Nephron progenitor cell (in vitro differentiated cells): ENCODE results near the gene ACAD10.

Source experiments
- DNase-seq: peaks from one replicate; pipeline ENCODE4 v3.0.0; 2021
- H3K27ac Mint-ChIP-seq: 2 replicates; pipeline ENCODE4 v1.8.0; 2021; ENCODE audit warnings: mild to moderate bottlenecking, moderate library complexity, mixed read lengths
- H3K27me3 Mint-ChIP-seq: 2 replicates; pipeline ENCODE4 v1.8.0; 2021; ENCODE audit warnings: mild to moderate bottlenecking, low read depth, mixed read lengths; ENCODE audit not compliant: poor library complexity
- H3K36me3 Mint-ChIP-seq: 2 replicates; pipeline ENCODE4 v1.8.0; 2021; ENCODE audit warnings: low read depth, mixed read lengths
- H3K4me1 Mint-ChIP-seq: 2 replicates; pipeline ENCODE4 v1.8.0; 2021; ENCODE audit warnings: mixed read lengths
- H3K4me3 Mint-ChIP-seq: 2 replicates; pipeline ENCODE4 v1.8.0; 2021; ENCODE audit warnings: mild to moderate bottlenecking, moderate library complexity, mixed read lengths
- H3K9me3 Mint-ChIP-seq: 2 replicates; pipeline ENCODE4 v1.8.0; 2021; ENCODE audit warnings: mild to moderate bottlenecking, moderate library complexity, mixed read lengths
- TF ChIP-seq, protein P1 (sequence below): fragments of 200-600 bp; sonication (generic); IDR thresholded peaks from 2 replicates; pipeline ENCODE4 v1.5.0; 2021; ENCODE audit warnings: antibody characterized with exemption

Gene ACAD10

DNA sequence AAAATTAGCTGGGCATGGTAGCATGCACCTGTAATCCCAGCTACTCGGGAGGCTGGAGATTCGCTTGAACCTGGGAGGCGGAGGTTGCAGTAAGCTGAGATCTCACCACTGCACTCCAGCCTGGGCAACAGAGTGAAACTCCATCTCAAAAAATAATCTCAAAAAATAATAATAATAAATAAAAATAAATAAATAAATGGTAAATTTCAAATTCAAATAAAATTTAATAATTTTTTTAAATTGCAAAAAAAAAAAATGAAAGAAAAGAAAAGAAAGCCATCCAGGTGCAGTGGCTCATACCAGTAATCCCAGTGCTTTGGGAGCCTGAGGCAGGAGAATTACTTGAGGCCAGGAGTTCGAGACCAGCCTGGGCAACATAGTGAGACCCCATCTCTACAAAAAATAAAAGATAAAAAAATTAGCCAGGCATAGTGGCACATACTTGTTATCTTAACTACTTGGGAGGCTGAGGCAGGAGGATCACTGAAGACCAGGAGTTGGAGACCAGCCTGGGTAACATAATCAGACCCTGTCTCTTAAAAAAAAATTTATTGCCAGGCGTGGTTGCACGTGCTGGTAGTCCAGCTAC lies 117.3 kb downstream of the ACAD10 start:
- H3K27me3 Mint-ChIP-seq = peaks cover 4% of the 10 kb centered on the region
- no peak for DNase-seq
- TF ChIP-seq, protein P1, sequence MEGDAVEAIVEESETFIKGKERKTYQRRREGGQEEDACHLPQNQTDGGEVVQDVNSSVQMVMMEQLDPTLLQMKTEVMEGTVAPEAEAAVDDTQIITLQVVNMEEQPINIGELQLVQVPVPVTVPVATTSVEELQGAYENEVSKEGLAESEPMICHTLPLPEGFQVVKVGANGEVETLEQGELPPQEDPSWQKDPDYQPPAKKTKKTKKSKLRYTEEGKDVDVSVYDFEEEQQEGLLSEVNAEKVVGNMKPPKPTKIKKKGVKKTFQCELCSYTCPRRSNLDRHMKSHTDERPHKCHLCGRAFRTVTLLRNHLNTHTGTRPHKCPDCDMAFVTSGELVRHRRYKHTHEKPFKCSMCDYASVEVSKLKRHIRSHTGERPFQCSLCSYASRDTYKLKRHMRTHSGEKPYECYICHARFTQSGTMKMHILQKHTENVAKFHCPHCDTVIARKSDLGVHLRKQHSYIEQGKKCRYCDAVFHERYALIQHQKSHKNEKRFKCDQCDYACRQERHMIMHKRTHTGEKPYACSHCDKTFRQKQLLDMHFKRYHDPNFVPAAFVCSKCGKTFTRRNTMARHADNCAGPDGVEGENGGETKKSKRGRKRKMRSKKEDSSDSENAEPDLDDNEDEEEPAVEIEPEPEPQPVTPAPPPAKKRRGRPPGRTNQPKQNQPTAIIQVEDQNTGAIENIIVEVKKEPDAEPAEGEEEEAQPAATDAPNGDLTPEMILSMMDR = no peak
- no peaks in the 10 kb centered on the region for H3K9me3 Mint-ChIP-seq
- no peak overlapping the region for H3K4me3 Mint-ChIP-seq
- peaks cover 65% of the 10 kb centered on the region for H3K36me3 Mint-ChIP-seq
- H3K27ac Mint-ChIP-seq = no peak overlapping the region
- H3K4me1 Mint-ChIP-seq = no peaks in the 10 kb centered on the region

DNA sequence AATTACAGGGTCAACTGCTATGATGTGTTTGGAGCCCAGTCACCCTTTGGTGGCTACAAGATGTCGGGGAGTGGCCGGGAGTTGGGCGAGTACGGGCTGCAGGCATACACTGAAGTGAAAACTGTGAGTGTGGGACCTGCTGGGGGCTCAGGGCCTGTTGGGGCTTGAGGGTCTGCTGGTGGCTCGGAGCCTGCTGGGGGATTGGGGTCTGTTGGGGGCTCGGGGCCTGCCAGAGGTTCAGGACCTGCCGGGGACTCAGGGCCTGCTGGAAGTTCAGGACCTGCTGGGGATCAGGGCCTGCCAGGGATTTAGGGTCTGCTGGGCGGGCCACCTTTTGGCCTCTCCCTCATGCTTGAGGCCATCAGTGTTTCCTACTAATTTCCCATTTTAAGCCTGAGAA lies 118.0 kb downstream of the ACAD10 start:
- peaks cover 4% of the 10 kb centered on the region for H3K27me3 Mint-ChIP-seq
- no peak for DNase-seq
- H3K9me3 Mint-ChIP-seq = no peaks in the 10 kb centered on the region
- no peak overlapping the region for H3K27ac Mint-ChIP-seq
- TF ChIP-seq, protein P1 = no peak
- H3K4me3 Mint-ChIP-seq = no peak overlapping the region
- no peaks in the 10 kb centered on the region for H3K4me1 Mint-ChIP-seq
- H3K36me3 Mint-ChIP-seq = peaks cover 66% of the 10 kb centered on the region

DNA sequence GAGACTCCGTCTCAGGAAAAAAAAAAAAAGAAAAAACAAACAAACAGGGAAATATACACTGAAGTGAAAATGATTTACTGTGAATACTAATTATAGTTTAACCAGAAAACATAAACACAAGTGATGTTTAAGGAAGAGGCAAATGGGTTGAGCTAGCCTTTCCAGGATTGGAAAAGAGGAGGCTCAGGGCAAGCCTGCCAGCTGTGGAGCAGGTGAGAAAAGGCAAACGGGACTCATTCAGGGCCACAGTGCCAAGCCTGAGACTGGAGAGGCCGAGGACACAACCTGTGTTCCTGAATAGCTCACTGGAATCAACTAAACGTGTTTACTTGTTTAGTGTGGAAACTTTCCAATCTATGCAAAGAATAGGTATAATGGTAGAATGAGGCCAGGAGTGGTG lies 120.5 kb downstream of the ACAD10 start:
- DNase-seq = no peak
- TF ChIP-seq, protein P1 = no peak
- H3K36me3 Mint-ChIP-seq = peaks cover 55% of the 10 kb centered on the region

More for the DNA sequence above, 120.5 kb downstream of the ACAD10 start:
- H3K9me3 Mint-ChIP-seq = no peaks in the 10 kb centered on the region
- H3K27me3 Mint-ChIP-seq = peaks cover 4% of the 10 kb centered on the region
- no peaks in the 10 kb centered on the region for H3K4me1 Mint-ChIP-seq
- H3K4me3 Mint-ChIP-seq = no peak overlapping the region
- peak overlapping the region; percentile 54 for H3K27ac Mint-ChIP-seq
